A204.1 (cell line): Measurements from ENCODE around the gene PTTG1IP.
"Not testable (repeated sequence)": the region's sequence is repeated elsewhere in the genome, so short reads cannot be mapped to it uniquely, and the experiment has no call there.

Experiments
- FAIRE-seq: peaks from 2 replicates; lab custom pipeline; 2012; peaks lifted over from hg19 to GRCh38; lab: Jason Lieb, UNC

PTTG1IP gene

DNA sequence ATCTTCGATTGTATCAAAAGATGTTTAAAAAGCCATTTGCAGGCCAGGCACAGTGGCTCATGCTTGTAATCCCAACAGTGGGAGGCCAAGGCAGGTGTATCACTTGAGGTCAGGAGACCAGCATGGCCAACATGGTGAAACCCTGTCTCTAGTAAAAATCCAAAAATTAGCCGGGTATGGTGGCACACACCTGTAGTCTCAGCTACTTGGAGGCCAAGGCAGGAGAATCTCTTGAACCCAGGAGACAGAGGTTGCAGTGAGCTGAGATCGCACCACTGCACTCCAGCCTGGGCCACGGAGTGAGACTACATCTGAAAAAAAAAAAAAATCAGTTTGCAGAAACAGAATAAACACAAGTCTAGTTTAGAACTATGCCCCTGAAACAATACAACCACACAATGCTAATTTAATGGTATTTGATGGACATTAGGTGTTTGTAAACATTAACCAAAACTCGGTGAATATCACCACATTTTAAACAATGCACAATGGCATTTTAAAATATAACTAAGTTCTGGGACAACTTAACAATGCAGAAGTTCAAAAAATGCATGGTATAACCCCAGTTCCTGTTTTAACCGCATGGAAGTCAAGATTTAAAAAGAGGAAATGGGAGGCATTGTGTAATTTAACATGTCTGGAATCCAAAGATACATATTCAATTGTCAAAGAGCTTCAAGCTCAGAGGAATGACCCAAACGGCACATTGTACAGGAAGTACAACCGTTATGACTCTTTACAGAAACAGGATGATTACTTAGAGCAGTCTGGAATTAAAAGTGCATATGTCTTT lies 7.1 kb upstream of the PTTG1IP start:
- no peak for FAIRE-seq

DNA sequence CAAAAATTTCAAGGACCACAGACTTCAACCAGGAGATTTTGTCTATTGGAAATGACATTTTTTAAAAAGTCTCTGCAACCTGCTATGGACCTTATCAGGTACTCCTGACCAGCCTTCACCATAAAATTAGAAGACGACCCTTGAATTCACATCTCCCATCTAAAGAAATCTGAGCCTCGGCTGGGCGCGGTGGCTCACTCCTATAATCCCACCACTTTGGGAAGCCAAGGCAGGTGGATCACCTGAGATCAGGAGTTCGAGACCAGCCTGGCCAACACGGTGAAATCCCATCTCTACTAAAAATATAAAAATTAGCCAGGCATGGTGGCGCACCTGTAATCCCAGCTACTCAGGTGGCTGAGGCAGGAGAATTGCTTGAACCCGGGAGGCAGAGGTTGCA lies 5.7 kb upstream of the PTTG1IP start:
- not testable (repeated sequence) for FAIRE-seq

DNA sequence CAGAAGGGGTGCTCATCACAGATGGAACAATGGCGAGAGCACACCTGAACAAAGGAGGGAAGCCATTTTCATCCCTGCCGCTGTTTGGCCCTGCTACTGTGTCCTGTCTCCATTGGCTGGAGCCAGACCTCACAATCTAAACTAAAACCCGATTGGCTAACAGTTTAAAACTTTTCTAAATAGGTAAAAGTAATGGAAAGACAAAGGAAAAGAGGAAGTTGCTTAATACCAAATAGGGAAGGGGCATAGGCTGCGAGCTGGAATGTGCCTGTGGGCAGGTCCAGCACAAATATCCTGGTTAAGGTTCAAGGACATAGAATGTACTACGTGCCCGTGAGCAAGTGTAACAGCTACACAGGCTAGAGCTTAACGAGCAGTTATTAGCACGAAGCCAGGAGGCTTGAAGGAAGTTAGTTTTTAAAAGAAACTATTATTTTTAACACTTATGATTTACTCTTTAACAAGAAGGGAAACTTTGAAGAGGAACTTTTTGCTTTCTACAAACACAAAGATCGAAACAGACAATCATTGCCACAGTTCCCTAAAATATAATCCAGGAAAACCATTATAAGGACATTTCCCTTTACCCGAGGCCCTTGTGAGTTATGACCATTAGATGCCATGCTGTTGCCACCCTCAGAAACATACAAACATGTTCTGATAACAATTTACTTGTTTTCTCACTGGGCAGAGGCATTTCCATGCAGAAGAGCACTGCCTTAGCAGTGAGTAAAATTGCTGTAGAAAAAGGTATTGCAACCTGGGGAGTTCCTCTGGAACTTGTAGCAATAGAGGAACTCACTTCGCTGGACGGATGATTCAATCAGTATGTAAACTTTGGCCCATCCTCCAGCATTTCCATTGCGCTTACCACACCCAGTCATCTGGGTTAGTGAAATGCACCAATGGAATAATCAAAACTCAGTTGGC lies 4.8 kb upstream of the PTTG1IP start:
- FAIRE-seq, result no peak

DNA sequence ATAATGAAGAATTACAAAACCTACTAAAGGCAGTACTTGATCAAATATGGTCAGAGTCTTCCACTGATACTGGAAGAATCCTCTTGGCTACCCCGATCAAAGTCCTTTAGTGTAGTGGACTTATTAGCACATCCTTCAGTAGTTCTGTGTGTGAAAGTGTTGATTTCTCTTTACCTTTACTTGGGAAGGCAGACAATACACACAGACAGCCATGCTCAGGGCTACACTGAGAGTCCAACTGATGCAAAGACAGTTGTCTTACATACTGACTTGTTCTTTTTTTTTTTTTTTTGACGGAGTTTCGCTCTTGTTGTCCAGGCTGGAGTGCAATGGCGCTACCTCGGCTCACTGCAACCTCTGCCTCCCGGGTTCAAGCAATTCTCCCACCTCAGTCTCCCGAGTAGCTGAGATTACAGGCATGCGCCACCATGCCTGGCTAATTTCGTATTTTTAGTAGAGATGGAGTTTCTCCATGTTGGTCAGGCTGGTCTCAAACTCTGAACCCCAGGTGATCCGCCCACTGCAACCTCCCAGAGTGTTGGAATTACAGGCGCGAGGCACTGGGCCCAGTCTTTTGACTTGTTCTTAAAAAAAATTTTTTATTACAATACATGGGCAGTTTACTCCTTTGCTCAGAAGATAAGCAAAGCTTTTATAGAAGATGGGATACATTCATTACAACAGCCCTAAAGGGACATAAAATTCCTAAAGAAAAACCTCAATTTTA lies 3.5 kb upstream of the PTTG1IP start:
- no peak for FAIRE-seq

DNA sequence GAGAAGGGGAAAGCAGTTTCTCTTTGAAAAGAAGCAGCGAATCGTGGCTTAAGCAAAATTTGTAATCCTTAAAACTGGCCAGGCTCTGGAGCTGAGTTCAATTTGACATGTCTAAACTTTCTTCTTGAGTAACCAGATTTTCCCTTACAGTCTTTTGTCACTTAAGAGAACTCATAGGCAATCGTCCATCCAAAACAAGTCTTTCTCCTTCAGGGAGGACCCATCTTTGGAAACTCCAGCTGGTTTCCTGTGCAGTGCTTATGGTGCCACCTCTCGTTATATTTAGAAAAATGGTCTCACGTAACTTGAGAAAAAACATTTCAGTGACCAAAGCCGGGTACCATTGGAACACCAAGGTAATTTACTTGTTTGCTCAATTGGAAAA lies 1.8 kb upstream of the PTTG1IP start:
- FAIRE-seq, result no peak

DNA sequence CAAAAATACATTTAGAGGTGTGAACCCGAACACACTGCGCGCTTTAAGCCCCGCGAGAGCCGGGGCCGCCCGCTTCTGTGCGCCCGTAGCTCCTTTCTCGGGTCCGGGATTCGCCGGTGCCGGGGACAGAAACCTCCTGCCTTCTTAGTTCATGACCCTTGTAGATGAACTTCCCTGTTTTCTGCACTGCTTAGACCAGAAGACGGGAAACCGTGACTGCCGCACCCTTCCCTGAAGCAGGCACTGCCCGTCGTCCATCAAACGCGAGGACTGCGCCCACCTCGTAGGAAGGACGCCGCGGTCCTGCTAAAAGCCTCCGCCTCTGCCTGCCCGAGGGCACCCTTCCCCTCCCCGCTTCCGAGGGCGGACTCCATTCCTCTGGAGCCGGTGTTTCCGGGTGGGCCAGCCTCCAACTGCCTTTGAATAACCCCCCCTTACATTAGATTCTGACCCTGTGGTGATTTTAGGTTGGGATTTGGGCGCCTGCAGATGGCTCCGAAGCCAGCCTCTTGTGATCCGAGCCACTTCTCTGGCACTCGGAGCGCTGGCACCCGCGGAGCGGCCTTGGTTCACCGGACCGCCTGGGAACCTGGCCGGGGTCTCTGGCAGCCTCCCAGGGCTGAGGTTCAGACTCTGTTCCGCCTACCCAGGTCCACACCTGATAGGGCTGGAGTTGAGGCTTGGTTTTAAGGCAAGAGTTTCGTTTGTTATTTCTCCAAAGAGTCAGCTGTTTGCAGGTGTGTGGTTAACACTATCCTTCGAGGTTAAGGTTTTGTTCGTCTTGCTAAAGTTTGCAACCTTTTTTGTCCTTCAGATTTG lies 1.2 kb upstream of the PTTG1IP start:
- no peak for FAIRE-seq

DNA sequence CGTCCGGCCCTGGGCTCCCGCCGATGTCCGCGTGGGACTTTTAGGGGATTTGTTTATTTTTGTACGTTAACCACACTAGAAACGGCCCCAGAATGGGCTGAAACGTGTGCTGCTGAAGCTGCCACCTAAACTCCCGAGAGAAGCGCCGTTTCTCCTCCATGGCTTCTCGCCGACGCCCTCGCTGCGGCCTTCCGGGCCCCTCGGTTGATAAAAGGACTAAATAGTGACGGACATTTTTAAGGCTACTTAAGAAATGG lies 678 bp upstream of the PTTG1IP start:
- no peak for FAIRE-seq

DNA sequence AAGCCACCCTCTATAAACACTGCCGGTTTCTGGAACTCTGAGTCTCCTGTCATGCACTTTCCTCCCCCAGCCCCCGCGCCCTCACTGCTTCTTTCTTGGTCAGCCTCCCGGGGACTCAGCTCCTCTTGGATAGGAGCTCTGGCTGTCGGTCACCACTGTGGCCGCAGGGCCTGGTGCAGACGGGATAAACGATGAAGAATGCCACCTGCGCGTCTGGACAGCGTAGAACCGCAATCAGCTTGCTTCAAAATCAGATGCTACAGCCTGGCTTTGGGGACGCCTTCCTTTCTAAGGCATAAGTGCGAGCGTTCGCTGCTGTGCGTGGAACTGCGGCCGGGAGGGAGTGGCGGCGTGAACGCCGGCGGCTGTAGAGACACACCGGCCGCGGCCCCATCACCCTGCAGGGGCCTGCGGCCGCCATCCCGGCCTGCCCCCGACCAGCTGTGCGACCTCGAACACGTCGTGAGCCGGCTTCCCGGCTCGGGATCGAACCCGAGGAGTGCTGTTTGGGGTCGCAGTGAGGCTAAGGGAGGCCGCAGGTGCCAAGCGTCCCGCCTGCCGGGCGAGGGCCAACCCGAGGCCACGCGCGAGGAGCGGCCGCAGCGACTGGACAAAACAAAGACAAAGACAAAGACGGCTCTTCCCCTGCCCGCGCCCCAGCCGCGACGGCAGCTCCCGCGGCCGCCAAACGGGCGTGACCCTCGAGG lies 688 bp downstream of the PTTG1IP start:
- FAIRE-seq, result no peak

DNA sequence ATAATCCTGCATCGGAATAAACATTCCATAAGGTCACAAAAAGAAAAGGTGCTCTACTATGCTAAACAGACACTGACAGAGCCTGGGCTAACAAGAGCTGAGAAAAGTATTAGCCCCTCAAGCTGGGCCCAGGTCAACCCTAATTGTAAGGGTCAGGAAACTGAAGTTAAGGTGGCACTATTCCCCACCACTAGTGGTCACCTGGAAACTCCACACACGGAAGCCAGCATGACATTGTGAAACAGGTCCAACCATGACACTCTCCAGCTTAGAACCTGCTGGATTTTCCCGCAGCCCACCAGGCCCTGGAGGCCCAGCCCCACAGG lies 1.2 kb downstream of the PTTG1IP start:
- no peak for FAIRE-seq

DNA sequence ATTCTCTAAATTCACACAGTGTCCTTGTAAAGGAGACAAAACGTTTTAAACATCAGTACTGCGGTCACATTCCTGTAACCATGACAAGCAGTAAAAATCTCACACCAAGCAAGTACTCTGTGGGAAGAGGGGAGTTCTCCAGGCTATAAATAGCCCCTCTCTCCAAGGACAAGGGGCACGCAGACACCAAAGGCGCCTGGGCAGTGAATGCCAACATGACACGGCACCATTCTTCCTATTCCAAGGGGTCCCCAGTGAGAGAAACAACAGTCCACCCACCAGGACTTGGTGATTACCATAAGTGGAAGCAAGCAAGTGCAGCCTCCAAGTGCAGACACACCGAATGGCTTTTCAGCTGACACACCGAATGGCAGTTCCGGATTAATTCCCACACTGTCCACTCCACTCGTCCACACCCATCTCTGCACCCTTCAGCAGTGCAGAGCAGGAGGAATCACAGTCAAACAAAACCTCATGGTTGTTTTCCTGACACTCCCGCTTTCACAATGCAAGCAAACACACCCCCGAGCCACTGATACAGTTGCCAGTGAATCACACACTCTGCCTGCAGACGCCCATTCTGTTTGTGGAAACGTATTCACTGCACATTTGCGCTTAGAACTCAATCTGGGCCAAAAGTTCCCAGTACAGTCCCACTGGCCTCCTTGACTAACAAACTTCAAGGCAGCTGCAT lies 1.8 kb downstream of the PTTG1IP start:
- no peak for FAIRE-seq

DNA sequence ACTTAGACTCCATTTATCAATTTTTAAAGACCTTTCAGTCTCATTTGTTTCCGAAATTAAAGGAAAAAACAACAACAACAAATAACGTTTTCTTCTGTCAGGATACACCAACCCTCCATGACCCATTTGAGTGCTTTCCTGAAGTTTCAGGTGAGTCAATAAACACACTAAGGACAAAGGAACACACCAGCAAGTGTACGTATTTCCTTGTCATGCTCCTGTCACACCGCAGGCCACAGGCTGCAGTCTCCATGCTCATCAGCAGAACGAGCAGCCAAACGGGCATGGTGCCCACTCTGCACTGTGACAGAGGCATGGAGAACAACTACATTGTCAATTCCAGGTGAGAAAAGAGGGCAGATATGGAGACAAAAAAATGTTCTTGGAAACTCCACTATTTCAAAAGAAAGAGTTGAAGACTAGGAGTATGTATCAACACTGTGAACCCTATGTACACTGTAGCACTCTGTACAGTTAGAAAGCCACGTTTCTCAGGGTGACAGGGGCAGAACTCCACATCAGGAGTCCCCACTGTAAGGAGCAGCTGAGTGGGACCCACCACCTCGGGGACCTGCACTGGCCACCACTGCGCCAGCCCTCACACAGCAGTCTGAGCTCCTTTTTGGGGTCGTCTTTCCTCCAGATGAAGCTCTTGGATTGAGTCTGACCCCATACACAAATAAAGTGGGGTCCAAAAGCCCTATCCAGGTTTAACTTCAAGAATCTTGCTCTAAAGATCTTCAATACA lies 2.6 kb downstream of the PTTG1IP start:
- no peak for FAIRE-seq

DNA sequence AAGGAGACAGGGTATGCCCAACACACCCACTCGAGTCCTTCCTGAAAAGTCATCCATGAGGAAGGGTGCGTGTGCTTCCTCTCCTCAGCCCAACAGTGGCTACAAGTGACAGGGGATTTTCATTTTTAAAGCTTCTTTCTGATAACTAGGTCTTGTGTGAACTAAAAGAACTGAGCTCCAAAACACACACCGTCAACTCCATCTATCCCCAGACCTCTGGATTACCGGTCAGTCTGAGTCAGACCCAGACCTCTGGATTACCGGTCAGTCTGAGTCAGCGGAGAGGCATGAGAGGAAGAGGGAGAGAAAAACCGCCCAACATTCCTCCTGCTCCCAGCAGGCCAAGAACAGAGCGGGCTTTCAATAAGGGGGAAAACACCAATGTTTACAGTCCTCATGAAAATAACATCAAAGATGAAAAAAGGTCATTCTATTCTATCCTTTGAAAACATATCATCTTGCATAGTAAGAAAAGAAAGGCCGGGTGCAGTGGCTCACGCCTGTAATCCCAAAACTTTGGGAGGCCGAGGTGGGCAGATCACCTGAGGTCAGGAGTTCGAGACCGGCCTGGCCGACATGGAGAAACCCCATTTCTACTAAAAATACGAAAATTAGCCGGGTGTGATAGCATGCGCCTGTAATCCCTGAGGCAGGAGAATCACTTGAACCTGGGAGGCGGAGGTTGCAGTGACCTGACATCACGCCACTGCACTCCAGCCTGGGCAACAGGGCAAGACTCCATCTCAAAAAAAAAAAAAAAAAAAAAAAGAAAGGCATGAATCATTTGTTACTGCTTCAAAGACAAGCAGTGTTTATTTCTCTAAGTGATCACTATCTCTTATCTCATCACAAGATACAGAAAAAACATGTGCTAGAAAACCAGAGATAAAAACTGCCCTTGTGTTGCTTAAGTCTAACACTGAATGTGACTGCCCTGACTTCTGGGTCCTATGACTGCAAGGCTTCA lies 3.4 kb downstream of the PTTG1IP start:
- peak; percentile 29 for FAIRE-seq

DNA sequence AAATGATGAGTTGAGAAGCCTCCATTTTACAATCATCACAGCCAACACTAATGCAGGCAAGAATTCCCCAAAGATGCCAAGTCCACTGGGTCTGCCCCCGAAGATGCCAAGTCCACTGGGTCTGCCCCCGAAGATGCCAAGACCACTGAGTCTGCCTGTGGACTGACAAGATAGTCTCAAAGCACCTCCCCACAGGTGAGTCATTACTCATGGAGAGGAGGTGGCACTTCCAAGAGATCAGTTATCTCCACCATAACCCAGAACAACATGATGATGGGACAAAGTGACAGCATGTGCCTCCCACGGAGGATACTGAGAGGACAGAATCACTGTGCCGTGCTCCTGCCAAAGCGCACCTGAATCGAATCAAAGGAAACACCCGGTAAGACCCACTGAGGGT lies 4.8 kb downstream of the PTTG1IP start:
- FAIRE-seq, result no peak

DNA sequence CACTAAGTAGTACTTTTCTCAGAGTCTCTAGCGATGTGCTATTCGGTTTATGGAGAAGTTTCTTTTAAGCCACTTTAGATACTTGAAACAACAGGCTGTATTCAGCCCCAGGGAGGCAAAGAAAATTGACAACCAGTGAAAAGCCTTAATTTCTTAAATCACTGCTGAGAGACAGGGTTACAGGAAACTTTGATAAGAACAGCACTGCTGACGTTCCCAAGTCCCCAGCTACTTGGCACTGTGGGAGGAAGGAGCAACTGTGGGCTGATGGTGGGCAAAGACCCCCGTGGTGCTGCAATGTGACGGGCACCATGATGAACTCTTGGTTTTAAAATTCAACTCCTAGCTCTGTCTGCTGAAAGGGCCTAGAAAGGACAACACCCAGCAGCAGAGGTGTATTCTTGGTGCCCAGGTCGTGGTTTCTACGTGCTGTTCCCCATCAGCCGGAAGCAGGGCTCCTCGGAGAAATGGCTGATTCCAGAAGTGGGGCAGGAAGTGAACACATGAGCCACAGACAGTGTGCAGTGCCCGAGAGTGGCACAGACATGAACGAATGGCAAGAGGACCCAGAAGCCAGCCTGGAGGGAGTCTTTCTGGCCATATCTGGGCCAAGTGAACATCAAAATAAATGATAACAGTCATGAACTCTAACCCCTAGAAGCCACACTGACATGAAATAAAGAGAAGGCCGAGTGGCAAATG lies 5.3 kb downstream of the PTTG1IP start:
- no peak for FAIRE-seq

DNA sequence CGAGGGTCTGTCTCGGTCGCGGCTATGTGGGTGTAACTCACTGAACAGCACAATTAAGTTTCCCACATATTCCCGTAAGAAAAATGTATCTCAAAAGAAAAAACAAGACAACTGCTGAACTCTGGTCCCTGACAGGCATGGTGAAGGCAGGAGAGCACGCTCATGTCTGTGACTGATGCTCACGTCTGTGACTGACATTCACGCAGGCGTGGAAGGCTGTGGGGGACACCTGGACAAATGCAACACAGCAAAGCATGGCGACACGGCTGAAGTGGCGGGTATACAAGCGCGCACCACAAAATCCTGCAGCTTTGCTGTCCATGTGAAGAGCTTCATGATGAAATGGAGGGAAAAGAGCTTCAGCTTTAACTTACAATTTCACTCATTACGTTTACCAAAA lies 6.0 kb downstream of the PTTG1IP start:
- no peak for FAIRE-seq

DNA sequence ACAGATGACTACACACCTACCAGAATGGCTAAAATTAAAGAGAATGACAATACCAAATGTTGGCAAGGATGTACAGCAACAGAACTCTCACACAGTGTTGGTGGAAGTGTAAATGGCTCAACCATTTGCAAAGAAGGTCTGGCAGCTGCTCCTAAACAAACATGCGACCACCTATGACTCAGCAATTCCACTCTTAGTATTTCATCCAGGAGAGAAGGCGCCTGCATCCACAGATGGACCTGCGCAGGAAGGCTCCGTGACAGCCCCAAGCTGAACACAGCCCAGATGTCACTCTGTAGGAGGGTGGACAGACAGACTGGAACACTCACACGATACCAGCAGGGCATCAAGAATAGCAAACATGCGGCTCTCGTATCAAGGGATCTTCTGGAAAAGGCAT lies 6.7 kb downstream of the PTTG1IP start:
- no peak for FAIRE-seq

DNA sequence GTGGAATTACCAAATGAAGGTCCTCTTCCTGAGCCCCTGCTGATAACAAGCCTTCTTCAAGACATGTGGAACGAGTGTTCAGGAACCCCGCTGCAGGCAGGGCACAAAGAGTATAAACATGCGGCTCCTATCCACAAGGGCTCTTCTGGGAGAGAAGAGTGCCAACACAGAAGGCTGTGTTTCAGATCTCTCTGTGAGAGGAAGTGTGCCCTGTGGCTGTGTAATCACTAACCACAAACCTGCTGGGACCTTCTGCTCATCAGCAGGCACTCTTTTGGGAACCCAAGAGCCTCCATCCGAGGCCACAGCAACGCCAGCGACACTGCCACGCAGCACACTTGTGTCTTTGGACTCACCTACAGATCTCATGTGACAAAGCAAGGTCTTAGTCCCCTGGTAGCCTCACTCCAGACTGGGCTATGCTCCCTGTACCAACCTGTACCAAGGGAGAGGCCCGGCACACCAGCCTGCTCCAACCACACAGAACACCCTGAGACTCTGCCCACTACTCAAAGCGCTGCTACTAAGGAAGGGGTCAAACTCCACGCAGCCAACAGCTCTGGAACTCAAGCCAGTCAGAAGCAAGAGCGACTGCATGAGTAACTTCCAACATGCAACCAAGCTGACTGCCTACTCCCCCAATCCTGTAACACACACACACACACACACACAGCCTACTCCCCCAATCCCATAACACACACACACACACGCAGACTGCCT lies 7.8 kb downstream of the PTTG1IP start:
- FAIRE-seq, result no peak
